Lower leg skin (tissue), 3 donors: ENCODE measurements around the gene TRAF3.

Source experiments
- POLR2A ChIP-seq, 2 donors: fragments of 450-650 bp; IDR thresholded peaks; one replicate each; pipeline ENCODE4 v1.6.1; 2016 to 2017; ENCODE audit warnings: antibody characterized with exemption in 2 of 2, mild to moderate bottlenecking in 1 of 2, moderate library complexity in 1 of 2
- TF ChIP-seq, protein P1 (sequence below), 3 donors: fragments of 450-650 bp; IDR thresholded peaks; one replicate each; pipeline ENCODE4 v1.5.1; 2016; ENCODE audit warnings: antibody characterized with exemption in 3 of 3, mild to moderate bottlenecking in 3 of 3, moderate library complexity in 2 of 3

DNA sequence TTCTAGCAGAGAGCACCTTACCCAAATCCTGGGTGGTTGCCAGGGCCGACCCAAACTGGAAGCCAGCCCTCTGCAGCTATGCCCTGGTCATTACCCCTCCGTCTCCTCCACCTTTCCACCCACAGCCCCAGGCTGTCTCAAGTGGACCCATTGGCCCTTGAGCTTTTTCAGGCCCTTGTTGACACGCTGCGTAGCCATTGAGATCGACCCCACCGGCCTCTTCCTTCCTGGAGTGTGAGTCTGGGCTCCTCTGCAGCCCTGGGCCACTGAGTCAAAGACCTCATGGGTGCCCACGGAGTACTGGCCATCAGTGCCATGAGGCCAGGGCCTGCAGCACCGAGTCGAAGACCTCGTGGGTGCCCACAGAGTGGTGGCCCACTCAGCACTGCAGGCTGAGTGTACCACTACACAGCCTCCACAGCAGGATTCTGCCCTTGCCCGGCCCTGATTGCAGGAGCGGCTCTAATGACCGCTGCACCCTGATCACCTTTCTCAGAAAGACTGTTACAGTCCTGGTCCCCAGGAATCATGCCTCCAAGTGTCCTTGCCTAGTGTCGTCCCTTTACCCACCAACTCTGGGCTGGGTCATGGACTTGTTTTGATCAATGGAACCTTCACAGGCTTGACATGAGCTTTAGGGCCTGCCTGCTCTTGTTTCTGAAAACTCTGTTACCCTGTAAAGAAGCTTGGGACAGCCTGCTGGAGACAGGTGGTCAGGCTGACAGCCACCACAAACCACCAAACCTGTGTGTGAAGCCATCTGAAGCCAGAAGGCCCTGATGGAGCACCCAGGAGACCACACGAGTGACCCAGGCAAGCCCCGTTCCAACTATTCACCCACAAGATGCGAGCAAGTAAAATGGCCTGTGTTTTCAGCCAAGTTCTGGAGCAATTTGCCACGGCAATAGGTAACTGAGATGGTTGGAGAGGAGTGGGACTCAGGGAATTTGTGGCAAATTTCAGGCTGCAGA, 39.6 kb upstream of the TRAF3 start:
- TF ChIP-seq, protein P1, sequence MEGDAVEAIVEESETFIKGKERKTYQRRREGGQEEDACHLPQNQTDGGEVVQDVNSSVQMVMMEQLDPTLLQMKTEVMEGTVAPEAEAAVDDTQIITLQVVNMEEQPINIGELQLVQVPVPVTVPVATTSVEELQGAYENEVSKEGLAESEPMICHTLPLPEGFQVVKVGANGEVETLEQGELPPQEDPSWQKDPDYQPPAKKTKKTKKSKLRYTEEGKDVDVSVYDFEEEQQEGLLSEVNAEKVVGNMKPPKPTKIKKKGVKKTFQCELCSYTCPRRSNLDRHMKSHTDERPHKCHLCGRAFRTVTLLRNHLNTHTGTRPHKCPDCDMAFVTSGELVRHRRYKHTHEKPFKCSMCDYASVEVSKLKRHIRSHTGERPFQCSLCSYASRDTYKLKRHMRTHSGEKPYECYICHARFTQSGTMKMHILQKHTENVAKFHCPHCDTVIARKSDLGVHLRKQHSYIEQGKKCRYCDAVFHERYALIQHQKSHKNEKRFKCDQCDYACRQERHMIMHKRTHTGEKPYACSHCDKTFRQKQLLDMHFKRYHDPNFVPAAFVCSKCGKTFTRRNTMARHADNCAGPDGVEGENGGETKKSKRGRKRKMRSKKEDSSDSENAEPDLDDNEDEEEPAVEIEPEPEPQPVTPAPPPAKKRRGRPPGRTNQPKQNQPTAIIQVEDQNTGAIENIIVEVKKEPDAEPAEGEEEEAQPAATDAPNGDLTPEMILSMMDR (IDR thresholded peaks at IDR 0.05), result no peak
- TF ChIP-seq POLR2A (IDR thresholded peaks at IDR 0.05), result no peak
